Urothelium cell line (cell line): ENCODE data around the gene TMIGD3.
"Not testable (repeated sequence)": the region's sequence is repeated elsewhere in the genome, so short reads cannot be mapped to it uniquely, and the experiment has no call there.

Experiments used
- DNase-seq: peaks from one replicate; pipeline ENCODE4 v3.0.0; 2011; ENCODE audit warnings: low spot score, mixed read lengths
- FAIRE-seq: peaks from 2 replicates; lab custom pipeline; 2011; peaks lifted over from hg19 to GRCh38; lab: Jason Lieb, UNC

TMIGD3 gene

DNA sequence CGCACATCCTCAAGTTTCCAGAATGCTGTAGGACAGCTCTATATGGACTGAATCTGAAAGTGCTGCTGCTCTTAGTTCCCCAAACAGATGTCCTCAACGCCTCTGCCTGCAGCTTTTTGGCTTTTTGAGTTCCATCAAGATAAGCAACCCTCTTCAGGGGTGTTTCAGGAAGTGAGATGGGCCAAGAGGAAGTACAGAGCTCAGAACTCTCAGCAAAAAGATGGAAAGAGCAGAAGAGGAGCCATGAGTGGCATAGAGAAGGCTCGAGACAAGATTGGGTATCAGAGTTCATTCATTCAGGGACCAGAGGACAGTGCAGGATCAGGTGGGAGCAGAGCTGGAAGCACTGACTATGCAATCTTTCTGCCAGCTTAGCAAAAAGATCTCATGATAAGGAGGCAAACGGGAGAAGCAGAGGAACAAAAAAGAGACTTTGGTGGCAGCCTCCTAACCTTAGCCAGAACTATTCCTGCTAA is at the start of gene TMIGD3, which contains the start of gene ADORA3:
TSS of gene TMIGD3 (minus strand) at position 49 of the 476 bp plus-strand sequence. CDS start 279 bp downstream, outside the sequence.
TSS of gene ADORA3 (minus strand) at position 49 of the 476 bp plus-strand sequence. CDS start 279 bp downstream, outside the sequence.
- FAIRE-seq (no peak), DNase-seq (no peak)

- FAIRE-seq (peak; percentile 94), DNase-seq (peak; percentile 71)
These were observed 49.8 kb upstream of the TMIGD3 start for GRCh38 chr1:111553196-111553595.

DNA sequence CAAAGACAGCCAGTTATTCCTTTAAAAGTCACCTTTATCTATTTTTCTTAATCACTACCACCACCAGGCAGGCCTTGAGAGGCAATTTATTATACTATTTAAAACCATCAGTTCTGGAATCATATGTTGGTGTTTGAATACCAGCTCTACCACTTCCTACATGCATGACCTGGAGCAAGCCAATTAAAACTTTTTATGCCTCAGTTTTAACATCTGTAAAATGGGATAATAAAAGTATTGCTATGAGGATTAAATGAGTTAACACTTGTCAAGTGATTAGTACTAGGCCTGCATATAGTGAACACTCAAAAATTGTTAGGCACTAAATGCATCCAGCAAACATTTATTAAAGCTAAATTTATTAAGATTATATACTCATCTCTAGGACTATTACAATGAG is 49.2 kb upstream of the TMIGD3 start:
- DNase-seq: no peak
- no peak for FAIRE-seq

- DNase-seq (no peak), FAIRE-seq (no peak)
These were observed 48.4 kb upstream of the TMIGD3 start for GRCh38 chr1:111551623-111552411.

GRCh38 chr1:111547786-111548185 is 44.4 kb upstream of the TMIGD3 start:
- FAIRE-seq, DNase-seq: not testable (repeated sequence)

DNA sequence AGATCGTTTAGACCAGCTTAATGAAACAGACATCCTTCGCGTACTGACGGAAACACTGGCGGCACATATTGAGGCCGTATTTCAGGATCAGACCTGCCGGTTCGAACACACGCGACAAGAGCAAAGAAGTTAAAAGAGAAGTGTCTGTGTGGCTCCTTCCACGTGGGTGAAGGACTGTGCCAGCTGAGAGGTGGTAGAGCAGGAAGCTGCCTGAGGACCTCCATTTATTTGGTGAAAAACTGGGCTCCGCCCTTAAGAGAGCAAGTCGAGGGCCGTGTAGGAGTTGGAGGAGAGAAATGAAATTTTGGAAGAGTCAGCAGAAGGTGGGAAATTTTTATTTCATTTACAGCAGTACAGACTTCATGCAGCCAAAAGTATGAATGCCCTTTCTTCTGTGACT is 38.8 kb upstream of the TMIGD3 start:
- DNase-seq (peak; percentile 61), FAIRE-seq (no peak)

GRCh38 chr1:111541721-111542120 is 38.3 kb upstream of the TMIGD3 start:
- peak; percentile 77 for DNase-seq
- no peak for FAIRE-seq

- DNase-seq: no peak
- FAIRE-seq: no peak
These were observed 37.5 kb upstream of the TMIGD3 start for GRCh38 chr1:111540928-111541327.

DNA sequence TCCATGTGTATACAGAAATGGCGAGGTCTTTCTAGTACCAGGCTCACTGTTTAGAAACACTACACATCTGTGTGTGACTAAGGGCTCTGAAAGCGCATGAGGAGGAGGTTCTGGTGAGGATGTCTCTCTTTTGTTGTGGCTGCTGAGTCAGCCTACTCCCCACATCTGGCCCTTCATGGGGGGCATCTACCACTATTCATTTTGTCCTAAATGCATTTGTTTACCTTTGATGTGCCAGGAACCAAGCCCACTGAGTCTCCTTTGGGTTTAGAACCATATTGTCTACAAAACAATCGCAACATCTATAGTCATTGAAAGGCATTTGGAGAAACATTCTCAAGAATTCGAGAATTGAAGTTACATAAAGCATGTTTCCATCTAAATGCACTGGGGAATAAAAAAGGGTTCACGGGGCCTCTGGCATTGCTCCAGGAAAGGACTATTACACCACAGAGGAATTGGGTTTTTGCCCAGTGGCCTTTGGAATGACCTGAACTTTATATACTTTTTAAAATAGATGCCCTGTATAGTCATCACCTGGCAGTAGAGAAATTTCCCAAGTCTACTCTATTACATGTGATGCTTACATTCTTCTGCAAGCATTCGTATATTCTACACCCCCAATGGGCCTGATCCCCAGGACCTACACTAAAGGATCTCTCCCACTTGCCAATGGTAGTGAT is 35.1 kb upstream of the TMIGD3 start:
- FAIRE-seq: no peak

DNA sequence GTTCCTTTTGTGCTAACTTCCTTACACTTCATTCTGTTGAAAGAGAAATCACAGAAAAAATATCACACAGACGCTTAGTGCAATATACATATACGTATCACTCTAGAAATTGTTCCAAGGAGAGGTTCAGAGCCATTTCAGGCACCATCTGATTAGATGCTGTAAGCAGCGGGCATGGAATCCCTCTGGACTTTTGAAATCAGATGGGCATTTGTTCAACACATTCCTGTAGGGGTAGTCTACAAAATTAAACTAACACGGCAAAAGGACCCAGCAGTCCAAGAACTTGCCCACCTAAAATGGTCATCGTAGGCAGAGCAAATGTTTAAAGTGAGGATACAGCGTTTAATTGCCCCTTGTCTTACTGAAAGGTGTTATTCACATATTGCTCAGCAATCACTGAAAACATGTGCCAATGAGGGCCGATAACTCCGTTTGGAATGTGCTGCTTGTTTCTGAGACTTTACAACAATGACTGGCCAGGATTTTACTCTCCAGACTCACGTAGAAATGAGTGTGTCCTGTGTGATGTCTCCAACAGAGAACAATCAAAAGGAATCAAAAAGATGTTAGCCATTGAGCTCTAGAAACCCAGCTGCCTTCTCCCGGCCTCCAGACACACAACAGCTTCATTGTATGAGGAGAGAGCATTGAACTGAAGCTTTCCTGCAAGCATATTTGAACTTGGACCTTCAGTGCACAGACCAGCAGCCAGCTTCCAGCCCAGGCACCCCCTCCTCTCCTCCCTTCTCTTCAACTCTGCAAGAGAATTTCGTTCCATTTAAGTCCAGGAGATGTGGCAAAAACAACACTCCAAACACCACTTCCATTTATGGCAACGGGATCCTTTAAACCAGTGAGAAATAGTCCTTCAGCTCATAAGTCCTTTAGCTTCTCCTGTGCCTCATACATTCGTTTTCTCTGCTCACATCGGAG is 32.1 kb upstream of the TMIGD3 start:
- DNase-seq: no peak
- no peak for FAIRE-seq

More for the DNA sequence above, 35.1 kb upstream of the TMIGD3 start:
- peak; percentile 79 for DNase-seq

GRCh38 chr1:111520053-111520452 is 16.6 kb upstream of the TMIGD3 start:
- FAIRE-seq (no peak), DNase-seq (no peak)

GRCh38 chr1:111517469-111518225 is 14.2 kb upstream of the TMIGD3 start:
- DNase-seq (no peak), FAIRE-seq (no peak)

DNA sequence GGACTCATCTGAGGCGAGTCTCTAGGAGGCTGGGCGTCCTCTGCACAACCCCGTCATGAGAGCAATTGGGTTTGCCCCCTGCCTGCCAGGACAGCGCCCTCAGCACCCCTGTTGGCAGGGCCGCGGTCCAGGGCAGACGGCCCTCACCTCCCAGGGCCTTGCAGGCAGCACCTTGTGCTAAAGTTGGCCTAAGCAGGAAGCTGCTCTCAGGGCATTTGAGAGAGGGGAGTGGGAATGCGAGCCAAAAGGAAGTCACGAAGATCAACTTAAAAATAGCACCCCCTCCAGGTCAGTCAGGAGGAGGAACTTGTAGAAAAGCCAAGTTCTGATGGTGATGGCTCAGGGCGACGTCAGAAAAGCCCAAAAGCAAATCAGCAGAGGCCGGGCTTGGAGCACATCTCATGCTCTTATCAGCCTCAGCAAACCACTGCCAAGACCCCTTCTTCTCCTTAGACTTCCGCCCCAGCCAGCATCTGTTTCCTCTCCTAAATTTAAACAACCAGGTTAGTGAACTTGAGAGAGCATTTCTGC is 12.6 kb upstream of the TMIGD3 start:
- no peak for DNase-seq
- FAIRE-seq: no peak

- FAIRE-seq (no peak), DNase-seq (no peak)
These were observed 12.0 kb upstream of the TMIGD3 start for GRCh38 chr1:111515291-111516004.

- DNase-seq (no peak), FAIRE-seq (no peak)
These were observed 10.1 kb upstream of the TMIGD3 start for GRCh38 chr1:111513410-111514020.

- DNase-seq: no peak
- no peak for FAIRE-seq
These were observed 9.5 kb upstream of the TMIGD3 start for GRCh38 chr1:111512931-111513330.

DNA sequence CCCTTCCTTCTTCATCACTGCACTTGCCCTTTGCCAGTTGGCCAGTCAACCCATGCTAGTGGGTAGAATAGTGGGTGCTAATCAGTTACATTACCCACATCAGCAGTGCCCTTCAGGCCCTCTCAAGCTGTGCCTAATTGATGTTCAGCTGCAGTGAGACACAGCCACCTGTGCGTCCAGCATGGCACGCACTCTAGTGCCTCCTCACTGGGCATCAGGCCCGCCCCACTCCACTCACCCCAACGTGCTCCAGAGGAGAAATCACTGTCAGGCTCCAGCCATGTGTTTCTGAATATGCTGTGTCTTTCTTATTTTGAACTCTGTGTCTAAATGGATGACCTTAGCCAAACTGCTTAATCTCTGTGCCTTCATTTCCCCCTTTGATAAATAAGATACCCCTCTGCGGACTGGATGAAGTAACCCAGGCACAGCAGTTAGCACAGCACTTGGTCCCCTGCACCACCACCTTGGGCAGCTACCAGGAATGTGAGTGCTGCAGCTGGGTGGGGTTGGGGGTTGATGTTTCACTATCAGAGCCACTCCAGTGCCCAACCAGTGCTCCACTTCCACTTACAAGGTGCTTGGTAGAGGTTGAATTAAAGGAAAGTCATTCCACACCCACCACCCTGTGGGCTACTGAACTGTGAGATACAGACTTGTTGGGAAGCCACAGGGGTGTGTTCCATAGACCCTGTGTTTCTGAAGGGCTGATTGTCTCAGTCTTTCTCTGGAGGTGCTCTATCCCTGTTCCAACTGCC is 8.9 kb upstream of the TMIGD3 start:
- DNase-seq (no peak), FAIRE-seq (no peak)

- FAIRE-seq: no peak
- no peak for DNase-seq
These were observed 7.9 kb upstream of the TMIGD3 start for GRCh38 chr1:111511370-111511769.
